WTC11 (cell line): ENCODE results near the gene ZNF256. TPM values are rescaled to one million over a fixed set of nuclear protein-coding genes. Genes with fewer than 3 reads are reported as not detected.

Source experiments
- ATAC-seq: fragments of 200-7000 bp; cut with Tn5 transposase; 2 replicates; pipeline ENCODE4 v1.10.0; 2021; ENCODE audit warnings: mild to moderate bottlenecking, moderate library complexity
- CTCF ChIA-PET: fragments of 300-600 bp; sonication (Branson Sonifier 250); formaldehyde crosslinking; loops from one replicate; lab custom pipeline; 2021; ENCODE audit warnings: antibody characterized with exemption; lab: Charles Lee
- POLR2A ChIA-PET: fragments of 350-600 bp; sonication (Branson Sonifier 250); formaldehyde crosslinking; loops from one replicate; lab custom pipeline; 2021; ENCODE audit warnings: antibody characterized with exemption; lab: Charles Lee
- DNase-seq: peaks from one replicate; pipeline ENCODE4 v3.0.0; 2021; ENCODE audit warnings: low spot score
- H3K27ac Mint-ChIP-seq: 2 replicates; pipeline ENCODE4 v1.8.0; 2021; ENCODE audit warnings: mixed read lengths
- H3K27me3 Mint-ChIP-seq: 2 replicates; pipeline ENCODE4 v1.8.0; 2021; ENCODE audit warnings: low read depth, mild to moderate bottlenecking, moderate library complexity, mixed read lengths
- H3K36me3 Mint-ChIP-seq: 2 replicates; pipeline ENCODE4 v1.8.0; 2021; ENCODE audit warnings: mixed read lengths
- H3K4me1 Mint-ChIP-seq: 2 replicates; pipeline ENCODE4 v1.8.0; 2022; ENCODE audit warnings: mixed read lengths
- H3K4me3 Mint-ChIP-seq: 2 replicates; pipeline ENCODE4 v1.8.0; 2021; ENCODE audit warnings: mild to moderate bottlenecking, moderate library complexity, mixed read lengths
- H3K9me3 Mint-ChIP-seq: 2 replicates; pipeline ENCODE4 v1.8.0; 2021; ENCODE audit warnings: mixed read lengths
- AFF4 ChIP-seq: sonication (generic); formaldehyde crosslinking; IDR thresholded peaks from 2 replicates; pipeline ENCODE4 v1.8.1; 2023; ENCODE audit warnings: mild to moderate bottlenecking, missing genetic modification reagents, borderline replicate concordance
- ATF6 ChIP-seq: sonication (generic); formaldehyde crosslinking; IDR thresholded peaks from 2 replicates; pipeline ENCODE4 v1.8.1; 2023; ENCODE audit warnings: mild to moderate bottlenecking, missing genetic modification reagents
- E2F4 ChIP-seq: sonication (generic); formaldehyde crosslinking; IDR thresholded peaks from 2 replicates; pipeline ENCODE4 v1.8.1; 2022; ENCODE audit warnings: low read depth, mild to moderate bottlenecking, moderate library complexity, missing genetic modification reagents, borderline replicate concordance
- ERG ChIP-seq: fragments of 250-450 bp; sonication (Bioruptor Pico); IDR thresholded peaks from 2 replicates; pipeline ENCODE4 v1.8.0; 2021; ENCODE audit warnings: mild to moderate bottlenecking
- HMGA2 ChIP-seq: fragments of 250-450 bp; sonication (Bioruptor Pico); IDR thresholded peaks from 2 replicates; pipeline ENCODE4 v1.4.0; 2021; ENCODE audit warnings: mild to moderate bottlenecking, moderate library complexity
- JUN ChIP-seq: sonication (generic); formaldehyde crosslinking; IDR thresholded peaks from 2 replicates; pipeline ENCODE4 v1.8.0; 2023; ENCODE audit warnings: mild to moderate bottlenecking, missing genetic modification reagents
- MYBL2 ChIP-seq: sonication (generic); formaldehyde crosslinking; IDR thresholded peaks from 2 replicates; pipeline ENCODE4 v1.8.1; 2023; ENCODE audit warnings: mild to moderate bottlenecking, moderate library complexity, missing genetic modification reagents
- NFYB ChIP-seq: sonication (generic); formaldehyde crosslinking; conservative IDR thresholded peaks from 2 replicates; pipeline ENCODE4 v1.8.0; 2022; ENCODE audit warnings: low read depth, missing genetic modification reagents
- PRRX2 ChIP-seq: fragments of 250-450 bp; sonication (Bioruptor Pico); IDR thresholded peaks from 2 replicates; pipeline ENCODE4 v1.8.0; 2021; ENCODE audit warnings: mild to moderate bottlenecking
- STAT6 ChIP-seq: sonication (generic); formaldehyde crosslinking; conservative IDR thresholded peaks from 2 replicates; pipeline ENCODE4 v1.8.1; 2023; ENCODE audit warnings: mild to moderate bottlenecking, low read depth, missing genetic modification reagents, moderate library complexity
- TEAD1 ChIP-seq: sonication (generic); formaldehyde crosslinking; IDR thresholded peaks from 2 replicates; pipeline ENCODE4 v1.8.0; 2022; ENCODE audit warnings: mild to moderate bottlenecking, missing genetic modification reagents
- USF1 ChIP-seq: sonication (generic); formaldehyde crosslinking; IDR thresholded peaks from 2 replicates; pipeline ENCODE4 v1.8.0; 2022; ENCODE audit warnings: mild to moderate bottlenecking, missing genetic modification reagents
- ZNF121 ChIP-seq: sonication (generic); formaldehyde crosslinking; IDR thresholded peaks from 2 replicates; pipeline ENCODE4 v1.8.0; 2023; ENCODE audit warnings: missing genetic modification reagents
- ZNF219 ChIP-seq: sonication (generic); formaldehyde crosslinking; IDR thresholded peaks from 2 replicates; pipeline ENCODE4 v1.8.0; 2023; ENCODE audit warnings: missing genetic modification reagents, mild to moderate bottlenecking, borderline replicate concordance
- ZNF396 ChIP-seq: fragments of 250-450 bp; sonication (Bioruptor Pico); IDR thresholded peaks from 2 replicates; pipeline ENCODE4 v1.8.0; 2021; ENCODE audit warnings: mild to moderate bottlenecking, moderate library complexity, borderline replicate concordance
- ZNF423 ChIP-seq: fragments of 250-450 bp; sonication (Bioruptor Pico); IDR thresholded peaks from 2 replicates; pipeline ENCODE4 v2.1.2; 2022; ENCODE audit warnings: mild to moderate bottlenecking, moderate library complexity
- ZNF425 ChIP-seq: fragments of 250-450 bp; sonication (Bioruptor Pico); conservative IDR thresholded peaks from 2 replicates; pipeline ENCODE4 v1.9.0; 2021; ENCODE audit warnings: mild to moderate bottlenecking
- total RNA-seq: library from RNA; stranded (reverse); gene quantifications from 3 replicates; pipeline ENCODE4 v1.2.3, GENCODE V29; 2021

The ZNF256 gene
- total RNA-seq, 1 experiment from 2014 or later, result 17.9 TPM

GRCh38 chr19:57961785-57962184 lies 14.3 kb upstream of the ZNF256 start:
- no peak overlapping the region for H3K27ac Mint-ChIP-seq
- ChIA-PET POLR2A (no interaction called here), CTCF (no interaction called here)
- H3K4me1 Mint-ChIP-seq, result no peaks in the 10 kb centered on the region
- H3K9me3 Mint-ChIP-seq, result peaks cover 51% of the 10 kb centered on the region
- TF ChIP-seq ERG (CRISPR knock-in tag) (no peak), AFF4 (CRISPR knock-in tag) (no peak), PRRX2 (CRISPR knock-in tag) (no peak), ZNF219 (CRISPR knock-in tag) (no peak), ZNF121 (no peak), STAT6 (CRISPR knock-in tag) (no peak), MYBL2 (CRISPR knock-in tag) (no peak), TEAD1 (CRISPR knock-in tag) (no peak), ZNF423 (no peak), JUN (CRISPR knock-in tag) (no peak), ATF6 (CRISPR knock-in tag) (no peak), USF1 (CRISPR knock-in tag) (no peak), HMGA2 (CRISPR knock-in tag) (no peak), NFYB (no peak), ZNF396 (CRISPR knock-in tag) (no peak), ZNF425 (CRISPR knock-in tag) (no peak), E2F4 (CRISPR knock-in tag) (no peak)
- H3K4me3 Mint-ChIP-seq, result no peak overlapping the region
- no peak for DNase-seq
- H3K36me3 Mint-ChIP-seq, result peaks cover 27% of the 10 kb centered on the region
- peaks cover 26% of the 10 kb centered on the region for H3K27me3 Mint-ChIP-seq
- no peak for ATAC-seq
